H1 (cell line): Measurements from ENCODE around the gene ANO6. TPM values are rescaled to one million over a fixed set of nuclear protein-coding genes. Genes with fewer than 3 reads are reported as not detected.

Experiments
- CTCF ChIA-PET: fragments of 300-600 bp; sonication (Branson Sonifier 250); formaldehyde crosslinking; loops from one replicate; lab custom pipeline; 2021; ENCODE audit not compliant: partially characterized antibody; lab: Charles Lee
- POLR2A ChIA-PET: fragments of 300-600 bp; sonication (Branson Sonifier 250); formaldehyde crosslinking; loops from one replicate; lab custom pipeline; 2021; ENCODE audit warnings: inconsistent platforms; ENCODE audit not compliant: partially characterized antibody; lab: Charles Lee
- DNase-seq, 2 experiments: peaks; one replicate each; pipeline versions ENCODE4 v3.0.0 to v3.0.0-alpha.2; 2010 to 2022; ENCODE audit warnings: low spot score in 2 of 2, low read depth in 1 of 2, mixed read lengths in 1 of 2
- FAIRE-seq: peaks from 2 replicates; lab custom pipeline; 2011; peaks lifted over from hg19 to GRCh38; lab: Jason Lieb, UNC
- H2AFZ ChIP-seq: 2 replicates; pipeline ENCODE4 v1.8.1; 2012; ENCODE audit warnings: low read length, inconsistent platforms
- H2AK5ac ChIP-seq: 2 replicates; pipeline ENCODE4 v1.6.1; 2013; ENCODE audit warnings: low read depth, low read length
- H2BK120ac ChIP-seq: replicated peaks from 2 replicates; pipeline ENCODE3; 2013; ENCODE audit warnings: low read depth, low read length, inconsistent platforms
- H2BK12ac ChIP-seq: 2 replicates; pipeline ENCODE4 v1.6.1; 2013; ENCODE audit warnings: low read depth, low read length
- H2BK15ac ChIP-seq: 2 replicates; pipeline ENCODE4 v1.6.1; 2013; ENCODE audit warnings: low read length
- H2BK20ac ChIP-seq: 2 replicates; pipeline ENCODE4 v1.6.1; 2013; ENCODE audit warnings: low read length
- H2BK5ac ChIP-seq: 2 replicates; pipeline ENCODE4 v1.6.1; 2013; ENCODE audit warnings: low read depth, low read length
- H3K14ac ChIP-seq: 2 replicates; pipeline ENCODE4 v1.6.1; 2013; ENCODE audit warnings: inconsistent platforms; ENCODE audit not compliant: insufficient read length
- H3K18ac ChIP-seq: 2 replicates; pipeline ENCODE4 v1.6.1; 2013; ENCODE audit warnings: low read length; ENCODE audit errors: extremely low read depth
- H3K23ac ChIP-seq: 2 replicates; pipeline ENCODE4 v1.6.1; 2013; ENCODE audit warnings: inconsistent platforms; ENCODE audit not compliant: insufficient read length
- H3K23me2 ChIP-seq: 2 replicates; pipeline ENCODE4 v1.6.1; 2013; ENCODE audit warnings: low read depth, low read length
- H3K27ac ChIP-seq: 2 replicates; pipeline ENCODE4 v1.6.1; 2011; ENCODE audit warnings: low read depth, low read length, inconsistent platforms
- H3K27me3 ChIP-seq, 4 experiments: replicated peaks in 1 of 4; 1 replicate in 1 of 4; 2 replicates in 3 of 4; pipeline versions ENCODE4 v1.6.1 to v1.8.1; 2011 to 2013; ENCODE audit warnings: low read length in 3 of 4, mild to moderate bottlenecking in 3 of 4, inconsistent platforms in 2 of 4, mixed read lengths in 2 of 4, moderate library complexity in 1 of 4; ENCODE audit not compliant: control insufficient read depth in 3 of 4, insufficient read depth in 3 of 4; ENCODE audit errors: extremely low read depth in 1 of 4
- H3K36me3 ChIP-seq, 4 experiments: 2 replicates each; pipeline versions ENCODE4 v1.6.1 to v1.8.1; 2011 to 2013; ENCODE audit warnings: mild to moderate bottlenecking in 4 of 4, low read length in 3 of 4, moderate library complexity in 2 of 4, control low read depth in 1 of 4, inconsistent platforms in 1 of 4; ENCODE audit not compliant: insufficient read depth in 4 of 4, control insufficient read depth in 2 of 4
- H3K4ac ChIP-seq: replicated peaks from 2 replicates; pipeline ENCODE3; 2013; ENCODE audit warnings: low read length, low read depth, mixed read lengths, inconsistent platforms; ENCODE audit not compliant: insufficient read length
- H3K4me1 ChIP-seq, 4 experiments: replicated peaks in 1 of 4; 1 replicate in 1 of 4; 2 replicates in 3 of 4; pipeline versions ENCODE4 v1.6.1 to v1.8.1; 2011 to 2013; ENCODE audit warnings: low read length in 3 of 4, inconsistent platforms in 2 of 4, mixed read lengths in 1 of 4; ENCODE audit not compliant: insufficient read depth in 4 of 4, control insufficient read depth in 3 of 4
- H3K4me2 ChIP-seq, 2 experiments: 2 replicates each; pipeline versions ENCODE4 v1.6.1 to v1.8.1; 2011 to 2013; ENCODE audit warnings: low read depth in 2 of 2, low read length in 2 of 2, control low read depth in 1 of 2, inconsistent platforms in 1 of 2, mild to moderate bottlenecking in 1 of 2; ENCODE audit not compliant: insufficient read depth in 1 of 2
- H3K4me3 ChIP-seq, 4 experiments: fragments of 200-600, 300-600 bp in 1 of 4; sonication (generic), shearing (Covaris generic), sonication (Bioruptor Twin) in 1 of 4; 2 replicates each; pipeline versions ENCODE4 v1.5.1 to v1.8.1; 2011 to 2016; ENCODE audit warnings: low read length in 4 of 4, low read depth in 3 of 4, control low read depth in 2 of 4, inconsistent platforms in 2 of 4, mild to moderate bottlenecking in 2 of 4, mixed read lengths in 1 of 4, moderate library complexity in 1 of 4; ENCODE audit not compliant: insufficient read depth in 2 of 4; ENCODE audit errors: extremely low read depth in 1 of 4
- H3K56ac ChIP-seq: replicated peaks from 2 replicates; pipeline ENCODE3; 2013; ENCODE audit warnings: low read depth, mild to moderate bottlenecking, mixed read lengths, low read length, inconsistent platforms; ENCODE audit not compliant: insufficient read length
- H3K79me1 ChIP-seq: 2 replicates; pipeline ENCODE4 v1.6.1; 2013; ENCODE audit warnings: low read depth, low read length, control low read depth
- H3K79me2 ChIP-seq, 2 experiments: 2 replicates each; pipeline versions ENCODE4 v1.6.1 to v1.8.1; 2012 to 2013; ENCODE audit warnings: low read length in 2 of 2, mild to moderate bottlenecking in 2 of 2, inconsistent platforms in 1 of 2; ENCODE audit not compliant: insufficient read depth in 2 of 2, control insufficient read depth in 1 of 2
- H3K9ac ChIP-seq, 4 experiments: replicated peaks in 1 of 4; 1 replicate in 1 of 4; 2 replicates in 3 of 4; pipeline versions ENCODE4 v1.6.1 to v1.8.1; 2011 to 2013; ENCODE audit warnings: low read depth in 3 of 4, low read length in 3 of 4, control low read depth in 2 of 4, mild to moderate bottlenecking in 2 of 4, moderate library complexity in 2 of 4, inconsistent platforms in 1 of 4; ENCODE audit errors: extremely low read depth in 1 of 4
- H3K9me3 ChIP-seq, 2 experiments: 2 replicates each; pipeline versions ENCODE4 v1.6.1 to v1.8.1; 2012 to 2013; ENCODE audit warnings: mild to moderate bottlenecking in 2 of 2, moderate library complexity in 2 of 2, control low read depth in 1 of 2, inconsistent platforms in 1 of 2, low read depth in 1 of 2, low read length in 1 of 2, mixed read lengths in 1 of 2; ENCODE audit not compliant: insufficient read depth in 2 of 2
- H4K20me1 ChIP-seq, 2 experiments: replicated peaks in 1 of 2; 2 replicates each; pipeline versions ENCODE3 to v1.8.1; 2011 to 2013; ENCODE audit warnings: inconsistent platforms in 2 of 2, low read length in 2 of 2, mild to moderate bottlenecking in 1 of 2; ENCODE audit not compliant: insufficient read depth in 2 of 2, control insufficient read depth in 1 of 2
- H4K5ac ChIP-seq: 2 replicates; pipeline ENCODE4 v1.6.1; 2013; ENCODE audit warnings: low read length, low read depth, mixed read lengths, inconsistent platforms; ENCODE audit not compliant: insufficient read length
- H4K8ac ChIP-seq: 2 replicates; pipeline ENCODE4 v1.8.0; 2013; ENCODE audit warnings: mild to moderate bottlenecking, moderate library complexity, low read length, inconsistent platforms; ENCODE audit not compliant: insufficient read depth; ENCODE audit errors: extremely low read depth
- H4K91ac ChIP-seq: replicated peaks from 2 replicates; pipeline ENCODE3; 2013; ENCODE audit warnings: low read length, mixed read lengths, inconsistent platforms; ENCODE audit not compliant: insufficient read length
- ASH2L ChIP-seq: fragments of 200-600, 300-600 bp; sonication (generic); IDR thresholded peaks from one replicate; pipeline ENCODE4 v1.7.1; 2017; ENCODE audit warnings: low read length
- CHD2 ChIP-seq: IDR thresholded peaks from 2 replicates; pipeline ENCODE4 v1.6.1; 2012; ENCODE audit warnings: low read length, improper control_type of control experiment
- CTCF ChIP-seq, 3 experiments: IDR thresholded peaks; 1 replicate in 2 of 3; 2 replicates in 1 of 3; pipeline versions ENCODE4 v1.5.1 to v1.6.1; 2011; ENCODE audit warnings: low read length in 3 of 3, mild to moderate bottlenecking in 3 of 3, inconsistent platforms in 2 of 3, low read depth in 1 of 3, moderate library complexity in 1 of 3; ENCODE audit not compliant: insufficient read depth in 1 of 3; ENCODE audit errors: control extremely low read depth in 1 of 3
- EP300 ChIP-seq, 2 experiments: IDR thresholded peaks; 1 replicate in 1 of 2; 2 replicates in 1 of 2; pipeline ENCODE4 v1.6.1; 2011 to 2012; ENCODE audit warnings: low read depth in 2 of 2, low read length in 2 of 2, mild to moderate bottlenecking in 2 of 2, borderline replicate concordance in 1 of 2, inconsistent platforms in 1 of 2, moderate library complexity in 1 of 2
- MAFK ChIP-seq: IDR thresholded peaks from 2 replicates; pipeline ENCODE4 v1.6.1; 2012; ENCODE audit warnings: low read depth, mild to moderate bottlenecking, improper control_type of control experiment, low read length
- SIN3A ChIP-seq, 2 experiments: IDR thresholded peaks in 1 of 2; conservative IDR thresholded peaks in 1 of 2; 2 replicates each; pipeline ENCODE4 v1.6.1; 2011 to 2012; ENCODE audit warnings: low read length in 2 of 2, improper control_type of control experiment in 1 of 2, low read depth in 1 of 2, mild to moderate bottlenecking in 1 of 2
- SP1 ChIP-seq: IDR thresholded peaks from 2 replicates; pipeline ENCODE4 v1.6.1; 2011; ENCODE audit warnings: low read depth, low read length
- SP4 ChIP-seq: IDR thresholded peaks from 2 replicates; pipeline ENCODE4 v1.6.1; 2012; ENCODE audit warnings: low read length, inconsistent platforms
- WGBS, 2 experiments: shearing (Covaris generic) in 1 of 2; methylation state at CpG; one replicate each; pipeline versions ENCODE4 v1.1.6 to v1.1.7; 2013 to 2015; ENCODE audit warnings: low lambda C conversion rate in 2 of 2, mixed read lengths in 2 of 2, inconsistent platforms in 1 of 2, low coverage in 1 of 2, missing lambda C conversion rate in 1 of 2; ENCODE audit not compliant: insufficient replicate concordance in 2 of 2, insufficient coverage in 1 of 2, insufficient read length in 1 of 2; ENCODE audit errors: extremely low coverage in 1 of 2, missing lambda C conversion rate in 1 of 2; 5-methylcytosine and 5-hydroxymethylcytosine counted together
- polyA plus RNA-seq, 7 experiments: library from polyadenylated mRNA; depleted of rRNA in 3 of 7; stranded (reverse) in 5 of 7; unstranded in 2 of 7; fragments of >200 nt in 5 of 7; fragments of 200-250 nt in 2 of 7; gene quantifications; 1 replicate in 5 of 7; 2 replicates in 1 of 7; 4 replicates in 1 of 7; pipeline versions ENCODE4 v1.2.1 to v1.2.3, GENCODE V29; 2011 to 2013; ENCODE audit warnings: missing spikeins in 2 of 7, mixed read lengths in 2 of 7
- total RNA-seq: library from RNA; stranded (reverse); fragmentation: NEBNext Ultra II Directional; extraction: Animal tissue kit (Norgen Biotek cat#: 25700); gene quantifications from 2 replicates; pipeline ENCODE4 v1.2.1, GENCODE V29; 2021

ANO6 gene
- total and polyA plus RNA-seq, 2 of the 8 experiments (the other 6 are each of a cell fraction or from before 2014, with no cell fraction given): 15.1 to 39.7 TPM

GRCh38 chr12:45257185-45257930, 41.5 kb downstream of the ANO6 start:
- Histone ChIP-seq H2BK15ac (no peak overlapping the region), H4K5ac (no peak overlapping the region), H2BK5ac (0 out of 2 replicates have a peak overlapping the region, but pooled peaks have one; percentile 22), H4K8ac (no peak overlapping the region), H3K27me3 (no peaks in the 10 kb centered on the region), H2BK20ac (no peak overlapping the region), H3K4me1 (peaks cover 3 to 9% (median 7%) of the 10 kb centered on the region in 4 experiments; a peak in 6 of 7 replicates), H4K20me1 (peaks cover 0 to 2% of the 10 kb centered on the region in 2 experiments), H3K56ac (no peak overlapping the region), H2AK5ac (peak overlapping the region; percentile 32; the same call in 1 of the 2 replicates), H3K4ac (no peak overlapping the region), H2AFZ (no peak overlapping the region), H2BK12ac (no peak overlapping the region), H3K27ac (no peak overlapping the region), H3K36me3 (no peaks in the 10 kb centered on the region), H3K9me3 (no peaks in the 10 kb centered on the region), H3K14ac (no peak overlapping the region), H3K23me2 (no peaks in the 10 kb centered on the region), H3K18ac (no peak overlapping the region), H3K4me2 (no peak overlapping the region), H2BK120ac (no peak overlapping the region), H3K79me1 (peaks cover 6% of the 10 kb centered on the region; the same call in 1 of the 2 replicates), H3K4me3 (no peak overlapping the region), H4K91ac (no peak overlapping the region), H3K79me2 (peaks cover 0 to 29% of the 10 kb centered on the region in 2 experiments; a peak in 3 of 4 replicates), H3K23ac (no peak overlapping the region), H3K9ac (no peak overlapping the region)
- DNase-seq: no peak
- no peak for FAIRE-seq
- ChIA-PET POLR2A (interaction anchor here (0.8 to 1.5 kb wide), 5 partner anchors 12 to 37 kb away, joined by 3 to 4 read pairs (median 3); no protein-coding TSS in a partner anchor), CTCF (interaction anchor here (0.6 to 2.7 kb wide), 3 partner anchors 12 to 257 kb away, joined by 3 to 12 read pairs (median 3); no protein-coding TSS in a partner anchor)
- TF ChIP-seq MAFK (no peak), SIN3A (conservative IDR thresholded peaks at IDR 0.05 in 1 of 2, IDR thresholded peaks at IDR 0.05 in 1 of 2; ENCODE audit: low read depth in 1 of 2, low read length in 2 of 2) (no peak), EP300 (IDR thresholded peaks at IDR 0.05; ENCODE audit: borderline replicate concordance in 1 of 2, low read depth in 2 of 2, low read length in 2 of 2) (no peak), CTCF (IDR thresholded peaks at IDR 0.05; ENCODE audit: control extremely low read depth in 1 of 3, insufficient read depth in 1 of 3, low read depth in 1 of 3, low read length in 3 of 3) (0 out of 4 replicates have a peak, but pooled peaks of 1 of the 3 experiments have one; percentile 3), SP4 (no peak), CHD2 (no peak), ASH2L (no peak), SP1 (no peak)
- WGBS, 2 experiments: 89% methylated on average over 6 of the region's 6 CpGs; no CpG with 5 or more reads in 1 of the 2 experiments
